HG03558 (cell line): ENCODE data around the gene ZRSR2.

ENCODE experiments used
- ATAC-seq: cut with Tn5 transposase; IDR thresholded peaks from one replicate; pipeline ENCODE4 v1.9.1; 2021; ENCODE audit warnings: moderate number of reproducible peaks; ENCODE audit not compliant: unreplicated experiment; ENCODE audit errors: extremely low read depth

Gene ZRSR2

GRCh38 chrX:15843960-15844359, 53.7 kb downstream of the ZRSR2 start:
- no peak for ATAC-seq

GRCh38 chrX:15848576-15848975, 58.3 kb downstream of the ZRSR2 start:
- ATAC-seq, result no peak

- ATAC-seq, result no peak
These were observed 59.3 kb downstream of the ZRSR2 start for GRCh38 chrX:15849555-15849954.

GRCh38 chrX:15853586-15854079, 63.3 kb downstream of the ZRSR2 start:
- ATAC-seq, result no peak

- peak; percentile 17 for ATAC-seq
These were observed 63.9 kb downstream of the ZRSR2 start for GRCh38 chrX:15854080-15854655.

- ATAC-seq, result peak; percentile 93
These were observed 64.7 kb downstream of the ZRSR2 start, which contains the start of gene AP1S2 for GRCh38 chrX:15854712-15855567. AP1S2 (minus strand) TSS chrX:15854813; CDS start chrX:15852524, 2,289 bp downstream.

GRCh38 chrX:15855568-15856221, 65.4 kb downstream of the ZRSR2 start:
- no peak for ATAC-seq

GRCh38 chrX:15856222-15856587, 65.9 kb downstream of the ZRSR2 start:
- no peak for ATAC-seq

GRCh38 chrX:15856636-15857035, 66.4 kb downstream of the ZRSR2 start:
- no peak for ATAC-seq

- no peak for ATAC-seq
These were observed 67.8 kb downstream of the ZRSR2 start for GRCh38 chrX:15858051-15858450.

- no peak for ATAC-seq
These were observed 70.6 kb downstream of the ZRSR2 start for GRCh38 chrX:15860921-15861320.

GRCh38 chrX:15864023-15864422, 73.7 kb downstream of the ZRSR2 start:
- no peak for ATAC-seq

GRCh38 chrX:15864629-15865028, 74.3 kb downstream of the ZRSR2 start:
- ATAC-seq, result no peak

- no peak for ATAC-seq
These were observed 75.9 kb downstream of the ZRSR2 start for GRCh38 chrX:15866147-15866546.

GRCh38 chrX:15869695-15870094, 79.4 kb downstream of the ZRSR2 start:
- ATAC-seq, result no peak

- no peak for ATAC-seq
These were observed 80.0 kb downstream of the ZRSR2 start for GRCh38 chrX:15870310-15870709.
